ENCODE results near the gene STAB1. TPM values are rescaled to one million over a fixed set of nuclear protein-coding genes. Genes with fewer than 3 reads are reported as not detected.

Gene STAB1
- total and polyA plus RNA-seq, 2 of the 8 experiments (the other 6 are each of a cell fraction or from before 2014, with no cell fraction given): 1.0 to 1.9 TPM

- Histone ChIP-seq H3K79me1 (ENCODE audit: low read depth, low read length) (no peaks in the 10 kb centered on the region), H4K91ac (replicated peaks; ENCODE audit: insufficient read length, low read length) (no peak overlapping the region), H3K23ac (ENCODE audit: insufficient read length) (no peak overlapping the region), H2BK15ac (ENCODE audit: low read length) (no peak overlapping the region), H3K56ac (replicated peaks; ENCODE audit: insufficient read length, low read depth, low read length) (no peak overlapping the region), H2AFZ (ENCODE audit: low read length) (no peak overlapping the region), H2BK120ac (replicated peaks; ENCODE audit: low read depth, low read length) (no peak overlapping the region), H3K9ac (replicated peaks in 1 of 4; ENCODE audit: extremely low read depth in 1 of 4, low read depth in 3 of 4, low read length in 3 of 4) (no peak overlapping the region), H4K8ac (ENCODE audit: extremely low read depth, insufficient read depth, low read length) (no peak overlapping the region), H3K27ac (ENCODE audit: low read depth, low read length) (no peak overlapping the region), H3K4me3 (ENCODE audit: extremely low read depth in 1 of 4, insufficient read depth in 2 of 4, low read depth in 3 of 4, low read length in 4 of 4) (no peak overlapping the region), H2BK20ac (ENCODE audit: low read length) (no peak overlapping the region), H3K79me2 (ENCODE audit: control insufficient read depth in 1 of 2, insufficient read depth in 2 of 2, low read length in 2 of 2) (no peaks in the 10 kb centered on the region), H3K36me3 (ENCODE audit: control insufficient read depth in 2 of 4, insufficient read depth in 4 of 4, low read length in 3 of 4) (peaks cover 9 to 31% (median 24%) of the 10 kb centered on the region in 4 experiments), H3K23me2 (ENCODE audit: low read depth, low read length) (no peaks in the 10 kb centered on the region), H3K27me3 (replicated peaks in 1 of 4; ENCODE audit: control insufficient read depth in 3 of 4, extremely low read depth in 1 of 4, insufficient read depth in 3 of 4, low read length in 3 of 4) (no peaks in the 10 kb centered on the region; a peak in 1 of 7 replicates), H3K9me3 (ENCODE audit: insufficient read depth in 2 of 2, low read depth in 1 of 2, low read length in 1 of 2) (no peaks in the 10 kb centered on the region), H4K5ac (ENCODE audit: insufficient read length, low read depth, low read length) (no peak overlapping the region), H3K4me1 (replicated peaks in 1 of 4; ENCODE audit: control insufficient read depth in 3 of 4, insufficient read depth in 4 of 4, low read length in 3 of 4) (peaks cover 0 to 6% (median under 1%) of the 10 kb centered on the region in 4 experiments; a peak in 3 of 7 replicates), H2AK5ac (ENCODE audit: low read depth, low read length) (no peak overlapping the region), H3K4ac (replicated peaks; ENCODE audit: insufficient read length, low read depth, low read length) (no peak overlapping the region), H3K4me2 (ENCODE audit: insufficient read depth in 1 of 2, low read depth in 2 of 2, low read length in 2 of 2) (no peak overlapping the region), H2BK12ac (ENCODE audit: low read depth, low read length) (no peak overlapping the region), H3K18ac (ENCODE audit: extremely low read depth, low read length) (no peak overlapping the region), H2BK5ac (ENCODE audit: low read depth, low read length) (no peak overlapping the region), H4K20me1 (replicated peaks in 1 of 2; ENCODE audit: control insufficient read depth in 1 of 2, insufficient read depth in 2 of 2, low read length in 2 of 2) (peaks cover 0 to 15% of the 10 kb centered on the region in 2 experiments), H3K14ac (ENCODE audit: insufficient read length) (no peak overlapping the region)
- CTCF ChIA-PET (ENCODE audit: partially characterized antibody): interaction anchor here (0.6 to 3.6 kb wide), 4 partner anchors 13 to 385 kb away, joined by 4 to 11 read pairs (median 6); no protein-coding TSS in a partner anchor
- DNase-seq (ENCODE audit: low read depth in 1 of 2, low spot score in 2 of 2) (no peak), FAIRE-seq (no peak)
- POLR2A ChIA-PET (ENCODE audit: partially characterized antibody): interaction anchor here (0.7 to 1.9 kb wide), 5 partner anchors 11 to 192 kb away, joined by 3 to 5 read pairs (median 5); partner anchors contain the start of genes GNL3 and PBRM1
- WGBS, 2 experiments (ENCODE audit: extremely low coverage in 1 of 2, insufficient coverage in 1 of 2, insufficient read length in 1 of 2, insufficient replicate concordance in 2 of 2, low coverage in 1 of 2, low lambda C conversion rate in 2 of 2, missing lambda C conversion rate in 1 of 2): 86% methylated on average over 7 of the region's 7 CpGs; no CpG with 5 or more reads in 1 of the 2 experiments
- no peak for TF ChIP-seq HDAC6 (IDR thresholded peaks at IDR 0.05; ENCODE audit: low read depth, low read length)
- peak in 1 of 3 experiments; percentile 23; a peak in 1 of 4 replicates for TF ChIP-seq CTCF (IDR thresholded peaks at IDR 0.05; ENCODE audit: control extremely low read depth in 1 of 3, insufficient read depth in 1 of 3, low read depth in 1 of 3, low read length in 3 of 3)
- no peak for TF ChIP-seq KDM4A (IDR thresholded peaks at IDR 0.05; ENCODE audit: low read depth, low read length, severe bottlenecking)
- no peak for TF ChIP-seq CHD2 (IDR thresholded peaks at IDR 0.05; ENCODE audit: low read length)
- no peak for TF ChIP-seq RBBP5 (IDR thresholded peaks at IDR 0.05; ENCODE audit: borderline replicate concordance, low read depth, low read length)
- no peak for TF ChIP-seq KDM1A (IDR thresholded peaks at IDR 0.05; ENCODE audit: borderline replicate concordance, low read length)
- TF ChIP-seq, protein P1, sequence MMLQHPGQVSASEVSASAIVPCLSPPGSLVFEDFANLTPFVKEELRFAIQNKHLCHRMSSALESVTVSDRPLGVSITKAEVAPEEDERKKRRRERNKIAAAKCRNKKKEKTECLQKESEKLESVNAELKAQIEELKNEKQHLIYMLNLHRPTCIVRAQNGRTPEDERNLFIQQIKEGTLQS (IDR thresholded peaks at IDR 0.05; ENCODE audit: insufficient read depth, low read depth, low read length): no peak
- no peak for TF ChIP-seq BRCA1 (IDR thresholded peaks at IDR 0.05; ENCODE audit: low read depth, low read length)
- no peak for TF ChIP-seq SIX5 (IDR thresholded peaks at IDR 0.05; ENCODE audit: low read depth, low read length)
- TF ChIP-seq JUN (IDR thresholded peaks at IDR 0.05; ENCODE audit: low read depth, low read length): no peak
- TF ChIP-seq EGR1 (IDR thresholded peaks at IDR 0.05; ENCODE audit: borderline replicate concordance, low read depth, low read length): no peak
These were observed 693 bp upstream of the STAB1 start for GRCh38 chr3:52494445-52494844.
